Breast epithelium (tissue), 3 donors: ENCODE data around the gene CCDC51.

Experiments used
- CTCF ChIP-seq, 3 donors: fragments of 450-650 bp; IDR thresholded peaks; one replicate each; pipeline ENCODE4 v1.5.1; 2016 to 2017; ENCODE audit warnings: antibody characterized with exemption in 3 of 3, mild to moderate bottlenecking in 3 of 3, moderate library complexity in 3 of 3
- POLR2A ChIP-seq: fragments of 450-650 bp; IDR thresholded peaks from one replicate; pipeline ENCODE4 v1.6.1; 2016; ENCODE audit warnings: antibody characterized with exemption, mild to moderate bottlenecking, moderate library complexity
- POLR2AphosphoS5 ChIP-seq, 3 donors: sonication (generic); formaldehyde crosslinking; IDR thresholded peaks; one replicate each; pipeline ENCODE4 v1.6.1; 2017; ENCODE audit warnings: antibody characterized with exemption in 3 of 3

DNA sequence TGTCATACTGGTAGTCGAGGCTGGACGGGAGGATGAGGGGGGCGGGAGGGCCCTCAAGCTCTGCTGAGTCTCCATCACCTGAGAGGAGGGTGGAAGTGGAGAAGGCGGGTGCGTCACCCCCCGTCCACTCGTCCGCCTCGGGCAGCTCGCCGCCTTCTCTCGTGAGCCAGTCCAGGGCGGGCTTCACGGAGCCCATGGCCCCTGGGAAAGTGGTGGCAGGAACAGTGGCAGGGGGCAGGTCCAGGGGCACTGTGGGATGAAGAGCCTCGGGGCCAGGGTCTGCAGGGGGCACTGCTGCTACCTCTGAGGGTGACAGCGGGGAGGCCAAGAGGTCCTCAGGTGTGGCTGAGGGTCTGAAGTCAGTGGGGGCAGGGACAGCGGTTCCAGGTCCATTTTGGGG is 20.3 kb downstream of the CCDC51 start:
- TF ChIP-seq POLR2AphosphoS5 (IDR thresholded peaks at IDR 0.05) = no peak
- TF ChIP-seq CTCF (IDR thresholded peaks at IDR 0.05) = no peak
- no peak for TF ChIP-seq POLR2A
